Stimulated activated CD4-positive, alpha-beta T cell treated with anti-CD3 and anti-CD28 coated beads, Interleukin-2, amount 100 ng/mL, for 48 hours (primary cell): Measurements from ENCODE around the gene PEX6.

Source experiments
- DNase-seq, 2 donors: peaks; one replicate each; pipeline ENCODE4 v3.0.0-alpha.2; 2020

The PEX6 gene

DNA sequence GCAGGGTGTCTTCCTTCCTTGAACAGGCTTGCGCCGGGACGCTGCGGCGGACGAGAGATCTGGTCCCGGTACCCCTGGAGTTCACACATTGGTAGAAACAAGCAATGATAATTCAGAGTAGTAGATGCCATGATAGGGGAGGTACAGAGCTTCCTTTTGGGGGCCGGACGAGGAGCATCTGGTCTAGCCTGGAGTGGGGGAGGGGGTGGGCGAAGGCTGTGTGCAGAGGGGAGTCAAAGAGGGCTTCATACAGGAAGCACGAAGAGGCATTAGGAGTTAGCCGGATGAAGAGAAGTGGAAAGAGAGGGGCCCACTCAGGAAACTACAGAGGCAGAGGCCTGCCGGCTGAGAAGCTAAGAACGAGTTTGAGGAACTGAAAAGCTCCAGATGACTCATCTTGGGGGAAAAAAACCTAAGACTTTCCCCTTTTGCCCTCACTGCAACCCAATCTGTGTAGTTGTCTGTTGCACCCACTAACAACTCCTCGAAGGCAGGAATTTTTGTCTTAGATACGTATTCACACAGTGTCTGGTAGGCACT lies 49.1 kb downstream of the PEX6 start:
- peak; percentile 32 to 50 for DNase-seq

DNA sequence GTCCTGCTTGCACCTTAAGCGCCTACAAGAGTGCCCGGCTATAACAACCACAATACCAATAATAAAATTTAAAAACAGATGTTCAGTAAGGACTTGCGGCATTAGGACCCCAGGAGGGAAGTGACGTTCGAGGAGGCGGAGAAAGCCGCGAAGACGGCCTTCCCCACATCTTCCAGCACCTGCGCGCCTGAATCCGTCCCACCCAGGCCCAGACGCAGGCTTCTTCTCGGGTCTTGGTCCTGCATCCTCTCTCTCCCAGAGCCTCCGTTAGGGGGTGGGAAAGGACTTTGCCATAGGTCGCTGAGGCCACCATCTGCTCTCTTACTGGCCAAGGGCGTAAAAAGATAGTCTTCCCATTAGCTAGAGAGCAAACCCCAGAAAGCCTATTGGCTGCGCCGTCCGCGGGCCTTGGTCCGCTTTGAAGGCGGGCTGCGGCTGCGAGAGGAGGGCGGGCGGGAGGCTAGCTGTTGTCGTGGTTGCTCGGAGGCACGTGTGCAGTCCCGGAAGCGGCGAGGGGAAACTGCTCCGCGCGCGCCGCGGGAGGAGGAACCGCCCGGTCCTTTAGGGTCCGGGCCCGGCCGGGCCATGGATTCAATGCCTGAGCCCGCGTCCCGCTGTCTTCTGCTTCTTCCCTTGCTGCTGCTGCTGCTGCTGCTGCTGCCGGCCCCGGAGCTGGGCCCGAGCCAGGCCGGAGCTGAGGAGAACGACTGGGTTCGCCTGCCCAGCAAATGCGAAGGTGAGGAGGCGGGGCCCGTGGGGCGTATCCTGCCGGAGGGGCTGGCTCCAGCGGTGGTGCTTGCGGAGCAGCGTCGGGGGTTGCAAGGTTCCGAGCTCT lies 49.8 kb downstream of the PEX6 start, which contains the start of gene CNPY3:
CNPY3 (plus strand) TSS at position 495 of the 835 bp plus-strand sequence; CDS start at position 586, 91 bp downstream.
- DNase-seq = peak; percentile 86 to 87

DNA sequence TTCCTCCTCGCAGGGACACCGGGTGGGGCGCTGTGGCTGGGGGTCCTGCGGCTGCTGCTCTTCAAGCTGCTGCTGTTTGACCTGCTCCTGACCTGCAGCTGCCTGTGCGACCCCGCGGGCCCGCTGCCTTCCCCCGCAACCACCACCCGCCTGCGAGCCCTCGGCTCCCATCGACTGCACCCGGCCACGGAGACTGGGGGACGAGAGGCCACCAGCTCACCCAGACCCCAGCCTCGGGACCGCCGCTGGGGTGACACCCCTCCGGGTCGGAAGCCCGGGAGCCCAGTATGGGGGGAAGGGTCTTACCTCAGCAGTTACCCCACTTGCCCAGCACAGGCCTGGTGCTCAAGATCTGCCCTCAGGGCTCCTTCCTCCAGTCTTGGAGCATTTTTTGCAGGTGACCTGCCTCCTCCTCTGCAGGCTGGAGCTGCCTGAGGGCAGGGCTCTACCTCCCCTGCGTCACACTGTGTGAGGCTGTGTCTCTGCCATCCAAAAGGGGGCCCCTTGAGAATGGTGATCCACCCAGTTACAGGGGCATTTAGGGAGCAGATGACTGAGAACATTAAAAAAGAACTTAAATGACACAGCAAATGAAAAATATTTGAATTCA lies 53.6 kb downstream of the PEX6 start:
- DNase-seq = no peak

DNA sequence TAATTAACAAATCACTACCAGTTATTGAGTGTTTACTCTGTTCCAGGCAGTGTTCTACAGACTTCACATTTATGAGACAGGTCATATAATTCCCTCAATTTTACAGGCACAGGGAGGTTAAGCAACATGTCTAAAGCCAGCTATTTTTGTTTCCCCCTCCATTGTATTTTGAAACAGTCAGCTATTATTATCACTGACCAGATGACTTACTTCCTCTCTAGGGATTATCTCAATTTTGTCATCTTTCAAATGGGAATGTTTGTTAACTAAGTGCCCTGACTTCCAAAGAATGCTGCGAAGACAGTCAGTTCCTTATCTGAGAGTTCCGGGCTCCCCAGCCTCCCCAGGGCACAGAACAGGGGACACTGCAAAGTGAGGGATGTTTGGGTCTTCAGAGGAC lies 55.3 kb downstream of the PEX6 start:
- DNase-seq = no peak

DNA sequence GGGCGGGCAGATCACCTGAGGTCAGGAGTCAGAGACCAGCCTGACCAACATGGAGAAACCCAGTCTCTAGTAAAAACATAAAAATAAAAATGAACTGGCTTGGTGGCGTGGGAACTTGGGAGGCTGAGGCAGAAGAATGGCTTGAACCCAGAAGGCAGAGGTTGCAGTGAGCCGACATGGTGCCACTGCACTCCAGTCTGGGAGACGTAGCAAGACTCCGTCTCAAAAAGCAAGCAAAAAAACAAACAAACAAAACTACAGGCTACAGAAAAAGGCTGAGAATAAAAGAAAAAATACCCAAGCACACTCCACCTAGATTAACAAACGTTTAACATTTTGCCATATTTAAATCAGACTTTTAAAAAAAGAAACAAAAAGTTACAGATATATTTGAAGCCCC lies 57.2 kb downstream of the PEX6 start:
- no peak for DNase-seq

DNA sequence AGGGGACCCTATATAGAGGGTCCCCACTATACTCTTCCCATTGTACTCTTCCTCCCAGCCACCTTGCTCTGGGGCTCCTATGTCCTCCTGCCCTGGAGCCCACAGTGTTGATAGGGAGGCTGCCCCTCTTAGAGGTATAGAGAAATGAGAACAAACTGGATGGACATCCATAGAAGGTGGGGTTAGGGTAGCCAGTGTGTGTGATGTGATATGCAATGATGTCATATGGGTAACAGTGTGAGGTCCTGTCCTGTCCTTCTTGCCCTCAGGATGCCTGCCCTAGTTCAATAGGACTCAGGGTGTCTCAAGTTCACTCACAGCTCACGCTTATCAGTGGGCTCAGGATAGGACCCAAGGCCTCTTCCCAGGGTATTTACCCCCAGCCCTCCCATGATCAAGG lies 62.7 kb downstream of the PEX6 start:
- no peak for DNase-seq

DNA sequence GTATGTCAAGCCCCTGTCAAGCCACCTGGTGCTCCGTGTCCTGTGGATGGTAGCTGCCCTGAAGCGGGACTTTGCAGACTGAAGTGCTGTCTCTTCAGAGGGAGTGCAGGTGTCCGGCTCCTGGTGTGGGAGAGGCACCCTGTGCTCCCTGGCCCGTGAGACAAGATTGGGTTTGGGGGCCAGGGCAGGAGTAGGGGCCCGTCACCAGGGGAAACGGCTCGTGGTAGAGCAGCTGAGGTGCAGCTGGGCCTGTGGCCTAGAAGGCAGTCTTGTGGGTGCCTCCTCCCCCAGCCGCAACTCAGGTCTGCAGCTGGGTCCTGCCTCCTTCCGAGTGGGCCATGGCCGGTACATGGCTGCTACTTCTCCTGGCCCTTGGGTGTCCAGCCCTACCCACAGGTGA lies 63.2 kb downstream of the PEX6 start, which contains the start of gene PTCRA:
PTCRA (plus strand) TSS at position 322 of the 400 bp plus-strand sequence; CDS start at position 339, 17 bp downstream.
- no peak for DNase-seq

DNA sequence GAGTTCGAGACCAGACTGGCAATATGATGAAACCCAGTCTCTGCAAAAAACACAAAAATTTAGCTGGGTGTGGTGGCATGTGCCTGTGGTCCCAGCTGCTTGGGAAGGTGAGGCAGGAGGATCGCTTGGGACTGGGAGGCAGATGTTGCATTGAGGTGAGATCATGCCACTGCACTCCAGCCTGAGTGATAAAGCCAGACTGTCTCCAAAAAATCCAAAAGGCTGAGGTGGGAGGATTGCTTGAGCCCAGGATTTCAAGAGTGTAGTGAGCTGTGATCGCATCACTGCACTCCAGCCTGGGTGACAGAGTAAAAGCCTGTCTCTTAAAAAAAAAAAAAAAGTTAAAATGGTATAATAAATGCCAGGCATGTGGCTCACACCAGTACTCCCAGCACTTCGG lies 64.4 kb downstream of the PEX6 start:
- DNase-seq = no peak
